Activated B cell treated with CpG ODN at 0.5 μM for 24 hours (primary cell): ENCODE results near the gene KIAA0586. TPM values are rescaled to one million over a fixed set of nuclear protein-coding genes. Genes with fewer than 3 reads are reported as not detected.
"Not testable (repeated sequence)": the region's sequence is repeated elsewhere in the genome, so short reads cannot be mapped to it uniquely, and the experiment has no call there.

Experiments
- ATAC-seq: fragments of 200-7000 bp; cut with Tn5 transposase; one replicate; pipeline ENCODE4 v1.10.0; 2021; ENCODE audit warnings: low read depth, mild to moderate bottlenecking, moderate library complexity
- CTCF ChIA-PET: fragments of 350-600 bp; sonication (Branson Sonifier 250); formaldehyde crosslinking; loops from one replicate; lab custom pipeline; 2021; ENCODE audit warnings: antibody characterized with exemption; lab: Charles Lee
- POLR2A ChIA-PET: fragments of 350-600 bp; sonication (Branson Sonifier 250); formaldehyde crosslinking; loops from one replicate; lab custom pipeline; 2021; ENCODE audit warnings: antibody characterized with exemption; lab: Charles Lee
- DNase-seq: peaks from one replicate; pipeline ENCODE4 v3.0.0; 2022
- H3K27ac Mint-ChIP-seq: one replicate; pipeline ENCODE4 v1.8.0; 2020; ENCODE audit warnings: mixed read lengths
- H3K27me3 Mint-ChIP-seq: one replicate; pipeline ENCODE4 v1.8.0; 2021; ENCODE audit warnings: mixed read lengths
- H3K36me3 Mint-ChIP-seq: one replicate; pipeline ENCODE4 v1.8.0; 2021; ENCODE audit warnings: low read depth, mixed read lengths
- H3K4me1 Mint-ChIP-seq: one replicate; pipeline ENCODE4 v1.8.0; 2021; ENCODE audit warnings: mixed read lengths
- H3K4me3 Mint-ChIP-seq: one replicate; pipeline ENCODE4 v1.8.0; 2020; ENCODE audit warnings: mild to moderate bottlenecking, mixed read lengths
- H3K9me3 Mint-ChIP-seq: one replicate; pipeline ENCODE4 v1.8.0; 2020; ENCODE audit warnings: mixed read lengths
- CTCF ChIP-seq: fragments of 200-600 bp; IDR thresholded peaks from one replicate; pipeline ENCODE4 v1.8.0; 2022; ENCODE audit warnings: antibody characterized with exemption, mild to moderate bottlenecking
- intact Hi-C: fragments of 100-400 bp; cut with micrococcal nuclease; formaldehyde crosslinking; loops from one replicate; pipeline ENCODE4 v1.15.1; 2024
- total RNA-seq: library from RNA; stranded (reverse); gene quantifications from 2 replicates; pipeline ENCODE4 v1.2.3, GENCODE V29; 2022

Gene KIAA0586
- total RNA-seq, 1 donor from 2014 or later, result 19.8 TPM

GRCh38 chr14:58571769-58572472, 144.4 kb downstream of the KIAA0586 start:
- DNase-seq (no peak), ATAC-seq (no peak)
- Mint-ChIP-seq H3K4me3 (no peak overlapping the region), H3K4me1 (no peaks in the 10 kb centered on the region), H3K27me3 (no peaks in the 10 kb centered on the region), H3K27ac (no peak overlapping the region), H3K36me3 (no peaks in the 10 kb centered on the region), H3K9me3 (no peaks in the 10 kb centered on the region)
- no peak for TF ChIP-seq CTCF
- ChIA-PET POLR2A (no interaction called here), CTCF (no interaction called here)
- intact Hi-C loops, result no loop called here

GRCh38 chr14:58572473-58572853, 144.9 kb downstream of the KIAA0586 start:
- ChIA-PET CTCF (no interaction called here), POLR2A (no interaction called here)
- H3K4me3 Mint-ChIP-seq, result no peak overlapping the region
- H3K27me3 Mint-ChIP-seq, result no peaks in the 10 kb centered on the region
- H3K36me3 Mint-ChIP-seq, result no peaks in the 10 kb centered on the region
- DNase-seq, result no peak
- no peak for TF ChIP-seq CTCF
- no peaks in the 10 kb centered on the region for H3K9me3 Mint-ChIP-seq
- no peaks in the 10 kb centered on the region for H3K4me1 Mint-ChIP-seq
- ATAC-seq, result no peak
- intact Hi-C loops, result no loop called here
- no peak overlapping the region for H3K27ac Mint-ChIP-seq

GRCh38 chr14:58572863-58573262, 145.3 kb downstream of the KIAA0586 start:
- no peak for TF ChIP-seq CTCF
- no peaks in the 10 kb centered on the region for H3K9me3 Mint-ChIP-seq
- DNase-seq (no peak), ATAC-seq (no peak)
- H3K27ac Mint-ChIP-seq, result no peak overlapping the region
- H3K27me3 Mint-ChIP-seq, result no peaks in the 10 kb centered on the region
- H3K36me3 Mint-ChIP-seq, result no peaks in the 10 kb centered on the region
- POLR2A ChIA-PET, result no interaction called here
- no peaks in the 10 kb centered on the region for H3K4me1 Mint-ChIP-seq
- CTCF ChIA-PET, result no interaction called here
- intact Hi-C loops, result no loop called here
- no peak overlapping the region for H3K4me3 Mint-ChIP-seq

- no peak overlapping the region for H3K4me3 Mint-ChIP-seq
- ChIA-PET CTCF (no interaction called here), POLR2A (no interaction called here)
- no peaks in the 10 kb centered on the region for H3K36me3 Mint-ChIP-seq
- no peak for TF ChIP-seq CTCF
- no peak overlapping the region for H3K27ac Mint-ChIP-seq
- H3K9me3 Mint-ChIP-seq, result no peaks in the 10 kb centered on the region
- intact Hi-C loops, result no loop called here
- DNase-seq, result no peak
- no peaks in the 10 kb centered on the region for H3K4me1 Mint-ChIP-seq
- no peaks in the 10 kb centered on the region for H3K27me3 Mint-ChIP-seq
- no peak for ATAC-seq
Observed at GRCh38 chr14:58574623-58575022, 147.1 kb downstream of the KIAA0586 start.

GRCh38 chr14:58575956-58576355, 148.4 kb downstream of the KIAA0586 start:
- H3K27ac Mint-ChIP-seq, result no peak overlapping the region
- intact Hi-C loops, result no loop called here
- CTCF ChIA-PET, result no interaction called here

GRCh38 chr14:58580035-58580434, 152.5 kb downstream of the KIAA0586 start:
- H3K27me3 Mint-ChIP-seq, H3K27ac Mint-ChIP-seq, POLR2A ChIA-PET: not testable (repeated sequence)

More at GRCh38 chr14:58575956-58576355, 148.4 kb downstream of the KIAA0586 start:
- TF ChIP-seq CTCF, result no peak
- DNase-seq, result no peak
- Mint-ChIP-seq H3K27me3 (no peaks in the 10 kb centered on the region), H3K36me3 (no peaks in the 10 kb centered on the region), H3K4me1 (no peaks in the 10 kb centered on the region), H3K4me3 (no peak overlapping the region), H3K9me3 (peaks cover 2% of the 10 kb centered on the region)
- ATAC-seq, result no peak
- POLR2A ChIA-PET, result no interaction called here

GRCh38 chr14:58581389-58581788, 153.9 kb downstream of the KIAA0586 start:
- H3K9me3 Mint-ChIP-seq, DNase-seq, ATAC-seq, H3K36me3 Mint-ChIP-seq, H3K4me3 Mint-ChIP-seq, H3K4me1 Mint-ChIP-seq, CTCF ChIA-PET, H3K27ac Mint-ChIP-seq, intact Hi-C loops, H3K27me3 Mint-ChIP-seq: not testable (repeated sequence)
- POLR2A ChIA-PET, result interaction anchor here (0.7 kb wide), 1 partner anchor 32 kb away, joined by 3 read pairs; no protein-coding TSS in a partner anchor

More at GRCh38 chr14:58580035-58580434, 152.5 kb downstream of the KIAA0586 start:
- H3K9me3 Mint-ChIP-seq, H3K4me1 Mint-ChIP-seq, H3K36me3 Mint-ChIP-seq, CTCF ChIA-PET, DNase-seq, ATAC-seq, H3K4me3 Mint-ChIP-seq, intact Hi-C loops: not testable (repeated sequence)
